ENCODE measurements around the gene ERBB4.

- TF ChIP-seq, protein P1, sequence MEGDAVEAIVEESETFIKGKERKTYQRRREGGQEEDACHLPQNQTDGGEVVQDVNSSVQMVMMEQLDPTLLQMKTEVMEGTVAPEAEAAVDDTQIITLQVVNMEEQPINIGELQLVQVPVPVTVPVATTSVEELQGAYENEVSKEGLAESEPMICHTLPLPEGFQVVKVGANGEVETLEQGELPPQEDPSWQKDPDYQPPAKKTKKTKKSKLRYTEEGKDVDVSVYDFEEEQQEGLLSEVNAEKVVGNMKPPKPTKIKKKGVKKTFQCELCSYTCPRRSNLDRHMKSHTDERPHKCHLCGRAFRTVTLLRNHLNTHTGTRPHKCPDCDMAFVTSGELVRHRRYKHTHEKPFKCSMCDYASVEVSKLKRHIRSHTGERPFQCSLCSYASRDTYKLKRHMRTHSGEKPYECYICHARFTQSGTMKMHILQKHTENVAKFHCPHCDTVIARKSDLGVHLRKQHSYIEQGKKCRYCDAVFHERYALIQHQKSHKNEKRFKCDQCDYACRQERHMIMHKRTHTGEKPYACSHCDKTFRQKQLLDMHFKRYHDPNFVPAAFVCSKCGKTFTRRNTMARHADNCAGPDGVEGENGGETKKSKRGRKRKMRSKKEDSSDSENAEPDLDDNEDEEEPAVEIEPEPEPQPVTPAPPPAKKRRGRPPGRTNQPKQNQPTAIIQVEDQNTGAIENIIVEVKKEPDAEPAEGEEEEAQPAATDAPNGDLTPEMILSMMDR (IDR thresholded peaks at IDR 0.05), result no peak
- no peak for TF ChIP-seq POLR2A (IDR thresholded peaks at IDR 0.05)
- no peak for TF ChIP-seq POLR2AphosphoS5 (IDR thresholded peaks at IDR 0.05)
These were observed 790.3 kb downstream of the ERBB4 start for GRCh38 chr2:211748339-211748738.

Data from transverse colon (tissue), 4 donors.